Measurements from ENCODE around the gene TMEM150B.
A peak's percentile ranks its signal among the peaks of the same experiment; 100 is the strongest.

The TMEM150B gene

DNA sequence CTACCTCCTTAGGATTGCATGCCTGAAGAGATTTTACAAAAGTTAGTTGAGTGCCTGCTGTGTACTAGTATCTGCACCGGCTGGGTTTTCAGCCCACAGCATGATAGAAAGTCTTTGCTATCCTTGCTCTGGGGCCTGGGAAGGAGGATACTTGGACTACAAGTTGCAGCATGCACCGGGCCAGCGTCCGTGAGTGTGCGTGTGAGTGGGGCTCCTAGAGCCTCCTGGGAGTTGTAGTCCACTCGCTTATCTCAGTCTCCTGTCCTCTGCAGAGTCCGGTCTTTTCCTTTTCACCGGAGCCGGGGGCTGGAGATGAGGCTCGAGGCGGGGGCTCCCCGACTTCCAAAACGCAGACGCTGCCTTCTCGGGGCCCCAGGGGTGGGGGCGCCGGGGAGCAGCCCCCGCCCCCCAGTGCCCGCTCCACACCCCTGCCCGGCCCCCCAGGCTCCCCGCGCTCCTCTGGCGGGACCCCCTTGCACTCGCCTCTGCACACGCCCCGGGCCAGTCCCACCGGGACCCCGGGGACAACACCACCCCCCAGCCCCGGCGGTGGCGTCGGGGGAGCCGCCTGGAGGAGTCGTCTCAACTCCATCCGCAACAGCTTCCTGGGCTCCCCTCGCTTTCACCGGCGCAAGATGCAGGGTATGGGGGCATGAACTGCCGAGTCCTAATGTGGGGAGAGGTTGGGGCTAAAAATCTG, 20.7 kb downstream of the TMEM150B start:
- no peak for DNase-seq (ENCODE audit: extremely low read depth, insufficient read length)
- Histone ChIP-seq H3K4me3 (replicated peaks; ENCODE audit: low read depth, low read length) (no peak overlapping the region), H3K27me3 (replicated peaks; ENCODE audit: control insufficient read depth, insufficient read depth, low read length) (no peaks in the 10 kb centered on the region), H3K36me3 (ENCODE audit: control insufficient read depth, insufficient read depth, low read length) (no peaks in the 10 kb centered on the region)
- TF ChIP-seq, protein P1, sequence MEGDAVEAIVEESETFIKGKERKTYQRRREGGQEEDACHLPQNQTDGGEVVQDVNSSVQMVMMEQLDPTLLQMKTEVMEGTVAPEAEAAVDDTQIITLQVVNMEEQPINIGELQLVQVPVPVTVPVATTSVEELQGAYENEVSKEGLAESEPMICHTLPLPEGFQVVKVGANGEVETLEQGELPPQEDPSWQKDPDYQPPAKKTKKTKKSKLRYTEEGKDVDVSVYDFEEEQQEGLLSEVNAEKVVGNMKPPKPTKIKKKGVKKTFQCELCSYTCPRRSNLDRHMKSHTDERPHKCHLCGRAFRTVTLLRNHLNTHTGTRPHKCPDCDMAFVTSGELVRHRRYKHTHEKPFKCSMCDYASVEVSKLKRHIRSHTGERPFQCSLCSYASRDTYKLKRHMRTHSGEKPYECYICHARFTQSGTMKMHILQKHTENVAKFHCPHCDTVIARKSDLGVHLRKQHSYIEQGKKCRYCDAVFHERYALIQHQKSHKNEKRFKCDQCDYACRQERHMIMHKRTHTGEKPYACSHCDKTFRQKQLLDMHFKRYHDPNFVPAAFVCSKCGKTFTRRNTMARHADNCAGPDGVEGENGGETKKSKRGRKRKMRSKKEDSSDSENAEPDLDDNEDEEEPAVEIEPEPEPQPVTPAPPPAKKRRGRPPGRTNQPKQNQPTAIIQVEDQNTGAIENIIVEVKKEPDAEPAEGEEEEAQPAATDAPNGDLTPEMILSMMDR (IDR thresholded peaks at IDR 0.05; ENCODE audit: insufficient read depth, low read length, poor library complexity, severe bottlenecking) = no peak

DNA sequence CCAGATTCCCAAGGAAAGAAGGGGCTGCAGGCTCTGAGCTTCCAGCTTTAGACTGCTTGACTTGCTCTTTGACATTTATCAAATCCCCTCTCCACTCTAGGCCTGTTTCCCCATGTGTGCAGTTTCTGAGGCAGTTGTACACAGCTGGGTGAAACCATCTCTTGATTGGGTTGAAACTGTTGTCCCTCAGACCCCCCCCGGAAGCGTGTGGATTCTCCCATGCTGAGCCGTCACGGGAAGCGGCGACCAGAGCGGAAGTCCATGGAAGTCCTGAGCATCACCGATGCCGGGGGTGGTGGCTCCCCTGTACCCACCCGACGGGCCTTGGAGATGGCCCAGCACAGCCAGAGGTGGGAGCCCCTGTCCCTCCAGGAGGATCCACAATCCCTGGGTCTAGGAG, 21.7 kb downstream of the TMEM150B start:
- TF ChIP-seq, protein P1 (IDR thresholded peaks at IDR 0.05; ENCODE audit: insufficient read depth, low read length, poor library complexity, severe bottlenecking) = no peak
- H3K36me3 ChIP-seq (ENCODE audit: control insufficient read depth, insufficient read depth, low read length) = no peaks in the 10 kb centered on the region
- H3K27me3 ChIP-seq (replicated peaks; ENCODE audit: control insufficient read depth, insufficient read depth, low read length) = no peaks in the 10 kb centered on the region
- no peak for DNase-seq (ENCODE audit: extremely low read depth, insufficient read length)
- H3K4me3 ChIP-seq (replicated peaks; ENCODE audit: low read depth, low read length) = no peak overlapping the region

DNA sequence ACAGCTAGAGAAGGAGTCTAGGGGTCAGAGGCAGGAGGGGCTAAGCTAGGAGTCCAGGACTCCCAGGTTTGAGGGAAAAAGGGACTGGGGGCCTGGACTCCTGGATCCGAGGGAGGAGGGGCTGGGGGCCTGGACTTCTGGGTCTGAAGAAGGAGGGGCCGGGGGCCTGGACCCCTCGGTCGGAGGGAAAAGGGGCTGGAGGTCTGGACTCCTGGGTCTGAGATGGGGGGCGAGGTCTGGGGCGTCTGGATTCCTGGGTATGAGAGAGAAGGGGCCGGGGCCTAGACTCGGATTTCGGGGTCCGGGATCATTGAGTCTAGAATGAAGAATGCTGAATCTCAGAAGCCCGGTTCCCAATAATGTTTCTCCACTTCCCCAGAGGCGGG, 22.8 kb downstream of the TMEM150B start:
- DNase-seq (ENCODE audit: extremely low read depth, insufficient read length) = no peak
- TF ChIP-seq, protein P1 (IDR thresholded peaks at IDR 0.05; ENCODE audit: insufficient read depth, low read length, poor library complexity, severe bottlenecking) = no peak
- H3K4me3 ChIP-seq (replicated peaks; ENCODE audit: low read depth, low read length) = peak overlapping the region; percentile 63
- no peaks in the 10 kb centered on the region for H3K27me3 ChIP-seq (replicated peaks; ENCODE audit: control insufficient read depth, insufficient read depth, low read length)
- no peaks in the 10 kb centered on the region for H3K36me3 ChIP-seq (ENCODE audit: control insufficient read depth, insufficient read depth, low read length)

DNA sequence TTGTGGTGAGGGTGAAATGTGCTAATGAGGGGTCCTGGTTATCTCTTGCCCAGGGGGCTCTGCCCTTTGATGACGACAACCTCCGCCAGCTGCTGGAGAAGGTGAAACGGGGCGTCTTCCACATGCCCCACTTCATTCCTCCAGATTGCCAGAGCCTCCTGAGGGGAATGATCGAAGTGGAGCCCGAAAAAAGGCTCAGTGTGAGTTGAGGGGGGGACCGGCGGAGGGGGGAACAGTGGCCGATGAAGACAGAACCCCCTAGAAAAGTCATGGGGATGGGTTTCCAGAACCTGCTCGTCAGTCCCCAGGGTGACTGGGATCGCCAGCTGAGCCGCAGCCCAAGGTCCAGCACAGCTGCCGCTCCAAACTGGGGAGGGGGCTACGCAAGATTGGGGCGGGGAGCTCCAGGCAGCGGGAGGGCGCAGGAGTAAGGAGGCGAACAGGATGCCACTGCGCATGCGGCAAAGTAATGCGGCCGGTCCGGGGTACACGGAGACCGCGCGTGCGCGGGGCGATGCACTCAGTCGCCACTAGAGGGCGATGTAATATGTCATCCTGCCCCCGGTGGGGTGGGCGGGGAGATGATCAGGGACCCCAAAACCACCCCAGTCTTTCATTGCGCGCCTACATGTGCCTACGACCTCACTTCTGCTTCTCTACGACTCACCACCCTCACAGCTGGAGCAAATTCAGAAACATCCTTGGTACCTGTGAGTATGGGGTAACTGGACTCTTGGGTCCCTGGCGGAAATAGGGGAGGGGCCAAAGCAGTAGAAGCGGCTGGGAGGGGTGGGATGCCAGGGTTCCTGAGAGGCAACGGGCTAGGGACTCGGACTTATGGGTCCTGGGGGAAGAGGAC, 23.5 kb downstream of the TMEM150B start:
- peak; percentile 86 for DNase-seq (ENCODE audit: extremely low read depth, insufficient read length)
- Histone ChIP-seq H3K4me3 (replicated peaks; ENCODE audit: low read depth, low read length) (peak overlapping the region; percentile 63), H3K27me3 (replicated peaks; ENCODE audit: control insufficient read depth, insufficient read depth, low read length) (no peaks in the 10 kb centered on the region), H3K36me3 (ENCODE audit: control insufficient read depth, insufficient read depth, low read length) (no peaks in the 10 kb centered on the region)
- TF ChIP-seq, protein P1 (IDR thresholded peaks at IDR 0.05; ENCODE audit: insufficient read depth, low read length, poor library complexity, severe bottlenecking) = peak; percentile 94

DNA sequence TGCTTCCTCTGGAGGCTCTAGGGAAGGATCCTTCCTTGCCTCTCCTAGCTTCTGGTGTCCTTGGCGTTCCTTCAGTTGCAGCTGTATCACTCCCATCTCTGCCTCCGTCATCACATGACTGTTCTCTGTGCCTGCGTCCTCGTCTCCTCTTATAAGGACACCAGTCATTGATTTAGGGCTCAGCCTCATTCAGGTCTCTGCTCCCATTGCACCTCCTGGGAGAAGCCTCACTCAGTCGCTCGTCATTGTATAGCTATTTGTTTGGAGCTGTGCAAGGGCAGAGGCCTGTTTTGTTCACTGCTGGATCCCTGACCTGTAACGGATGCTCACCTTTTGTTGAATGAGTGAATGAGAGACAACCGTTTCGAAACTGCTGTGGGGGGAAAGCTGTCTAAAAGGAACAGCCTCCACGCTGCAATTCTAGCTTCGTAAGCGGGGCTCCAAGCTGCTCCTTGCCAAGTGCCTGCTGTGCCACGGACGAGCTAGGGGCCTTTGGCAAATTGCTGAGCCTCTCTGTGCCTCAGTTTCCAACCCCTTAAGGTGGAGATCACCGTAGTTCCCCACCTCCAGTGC, 24.2 kb downstream of the TMEM150B start:
- no peak for DNase-seq (ENCODE audit: extremely low read depth, insufficient read length)
- Histone ChIP-seq H3K36me3 (ENCODE audit: control insufficient read depth, insufficient read depth, low read length) (no peaks in the 10 kb centered on the region), H3K4me3 (replicated peaks; ENCODE audit: low read depth, low read length) (no peak overlapping the region), H3K27me3 (replicated peaks; ENCODE audit: control insufficient read depth, insufficient read depth, low read length) (no peaks in the 10 kb centered on the region)
- TF ChIP-seq, protein P1 (IDR thresholded peaks at IDR 0.05; ENCODE audit: insufficient read depth, low read length, poor library complexity, severe bottlenecking) = no peak
